ENCODE results near the gene COL9A3.

Gene COL9A3

DNA sequence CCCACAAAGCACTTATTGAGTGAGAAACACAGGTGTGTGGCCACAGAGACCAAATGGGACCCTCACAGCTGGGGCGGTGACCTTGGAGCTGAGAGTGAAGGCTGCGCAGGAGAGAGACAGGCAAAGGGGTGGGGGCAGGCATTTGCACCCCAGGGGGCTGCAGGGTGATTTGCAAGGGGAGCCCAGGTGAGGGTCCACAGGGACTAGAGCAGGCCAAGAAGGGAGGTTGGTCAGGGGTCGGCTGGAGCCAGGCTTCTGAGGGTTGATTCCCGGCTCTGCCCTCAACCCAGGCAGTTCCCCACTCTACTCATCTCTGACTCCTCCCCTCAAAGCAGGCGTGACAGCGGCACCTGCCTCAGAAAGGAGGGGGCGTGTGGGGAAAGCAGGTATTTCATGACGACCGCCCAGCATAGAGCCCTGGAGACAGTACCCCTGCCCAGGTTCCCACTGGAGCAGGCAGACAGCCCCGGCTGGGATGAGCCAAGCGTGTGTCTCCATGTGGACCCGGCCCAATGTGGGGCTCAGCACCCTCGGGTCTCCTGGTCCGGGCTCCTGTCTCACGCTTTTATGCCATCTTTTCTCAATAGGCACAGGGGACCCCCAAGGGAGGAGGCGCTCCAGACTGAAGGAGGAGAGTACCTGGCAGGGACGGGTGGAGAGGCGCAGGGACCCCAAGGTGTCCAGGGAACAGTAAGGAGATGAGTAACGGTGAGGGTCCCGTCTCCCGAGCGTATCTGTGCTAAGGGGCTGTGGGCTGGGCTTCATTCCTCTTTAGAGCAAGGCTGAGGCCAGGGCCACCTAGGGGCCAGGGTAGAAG, 23.7 kb upstream of the COL9A3 start:
- H3K9ac ChIP-seq = no peak overlapping the region
- no peaks in the 10 kb centered on the region for H4K20me1 ChIP-seq (ENCODE audit: insufficient read depth)
- peaks cover 28% of the 10 kb centered on the region for H3K4me1 ChIP-seq (ENCODE audit: low read depth, poor library complexity, severe bottlenecking)
- peaks cover 35% of the 10 kb centered on the region for H3K27me3 ChIP-seq (ENCODE audit: insufficient read depth, low read depth)
- no peaks in the 10 kb centered on the region for H3K79me2 ChIP-seq (ENCODE audit: insufficient read depth, low read depth)
- no peak overlapping the region; the same call in 1 of the 2 replicates for H2AFZ ChIP-seq (ENCODE audit: low read depth)
- peak overlapping the region; percentile 71; the same call in 1 of the 2 replicates for H3K4me2 ChIP-seq
- TF ChIP-seq, protein P1, sequence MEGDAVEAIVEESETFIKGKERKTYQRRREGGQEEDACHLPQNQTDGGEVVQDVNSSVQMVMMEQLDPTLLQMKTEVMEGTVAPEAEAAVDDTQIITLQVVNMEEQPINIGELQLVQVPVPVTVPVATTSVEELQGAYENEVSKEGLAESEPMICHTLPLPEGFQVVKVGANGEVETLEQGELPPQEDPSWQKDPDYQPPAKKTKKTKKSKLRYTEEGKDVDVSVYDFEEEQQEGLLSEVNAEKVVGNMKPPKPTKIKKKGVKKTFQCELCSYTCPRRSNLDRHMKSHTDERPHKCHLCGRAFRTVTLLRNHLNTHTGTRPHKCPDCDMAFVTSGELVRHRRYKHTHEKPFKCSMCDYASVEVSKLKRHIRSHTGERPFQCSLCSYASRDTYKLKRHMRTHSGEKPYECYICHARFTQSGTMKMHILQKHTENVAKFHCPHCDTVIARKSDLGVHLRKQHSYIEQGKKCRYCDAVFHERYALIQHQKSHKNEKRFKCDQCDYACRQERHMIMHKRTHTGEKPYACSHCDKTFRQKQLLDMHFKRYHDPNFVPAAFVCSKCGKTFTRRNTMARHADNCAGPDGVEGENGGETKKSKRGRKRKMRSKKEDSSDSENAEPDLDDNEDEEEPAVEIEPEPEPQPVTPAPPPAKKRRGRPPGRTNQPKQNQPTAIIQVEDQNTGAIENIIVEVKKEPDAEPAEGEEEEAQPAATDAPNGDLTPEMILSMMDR (conservative IDR thresholded peaks at IDR 0.05; ENCODE audit: low read depth, low read length) = no peak
- no peak overlapping the region for H3K4me3 ChIP-seq (IDR thresholded peaks at IDR 0.05; ENCODE audit: insufficient read depth, low read depth, low read length)
- H3K27ac ChIP-seq = no peak overlapping the region
- H3K36me3 ChIP-seq (ENCODE audit: insufficient read depth) = no peaks in the 10 kb centered on the region

DNA sequence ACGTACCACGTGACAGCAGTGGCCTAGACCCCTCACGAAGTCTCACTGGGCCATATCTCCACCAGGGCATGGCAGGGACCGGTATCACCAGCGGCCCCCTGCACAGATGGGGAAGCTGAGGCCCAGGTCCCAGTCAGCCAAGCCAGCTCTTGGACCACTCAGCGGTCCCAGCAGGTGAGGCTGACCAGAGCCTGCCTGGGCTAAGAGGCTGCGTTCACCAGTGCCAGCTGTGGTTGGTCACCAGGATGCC, 23.2 kb upstream of the COL9A3 start:
- Histone ChIP-seq H3K9ac (no peak overlapping the region; the same call in 1 of the 2 replicates), H3K4me1 (ENCODE audit: low read depth, poor library complexity, severe bottlenecking) (peaks cover 28% of the 10 kb centered on the region), H3K36me3 (ENCODE audit: insufficient read depth) (peaks cover 4% of the 10 kb centered on the region; the same call in 1 of the 2 replicates), H2AFZ (ENCODE audit: low read depth) (peak overlapping the region; percentile 78; the same call in 1 of the 2 replicates), H3K27me3 (ENCODE audit: insufficient read depth, low read depth) (peaks cover 29% of the 10 kb centered on the region), H3K27ac (no peak overlapping the region), H3K4me2 (peak overlapping the region; percentile 71), H3K79me2 (ENCODE audit: insufficient read depth, low read depth) (no peaks in the 10 kb centered on the region), H3K4me3 (IDR thresholded peaks at IDR 0.05; ENCODE audit: insufficient read depth, low read depth, low read length) (no peak overlapping the region), H4K20me1 (ENCODE audit: insufficient read depth) (no peaks in the 10 kb centered on the region)
- TF ChIP-seq, protein P1 (conservative IDR thresholded peaks at IDR 0.05; ENCODE audit: low read depth, low read length) = no peak

DNA sequence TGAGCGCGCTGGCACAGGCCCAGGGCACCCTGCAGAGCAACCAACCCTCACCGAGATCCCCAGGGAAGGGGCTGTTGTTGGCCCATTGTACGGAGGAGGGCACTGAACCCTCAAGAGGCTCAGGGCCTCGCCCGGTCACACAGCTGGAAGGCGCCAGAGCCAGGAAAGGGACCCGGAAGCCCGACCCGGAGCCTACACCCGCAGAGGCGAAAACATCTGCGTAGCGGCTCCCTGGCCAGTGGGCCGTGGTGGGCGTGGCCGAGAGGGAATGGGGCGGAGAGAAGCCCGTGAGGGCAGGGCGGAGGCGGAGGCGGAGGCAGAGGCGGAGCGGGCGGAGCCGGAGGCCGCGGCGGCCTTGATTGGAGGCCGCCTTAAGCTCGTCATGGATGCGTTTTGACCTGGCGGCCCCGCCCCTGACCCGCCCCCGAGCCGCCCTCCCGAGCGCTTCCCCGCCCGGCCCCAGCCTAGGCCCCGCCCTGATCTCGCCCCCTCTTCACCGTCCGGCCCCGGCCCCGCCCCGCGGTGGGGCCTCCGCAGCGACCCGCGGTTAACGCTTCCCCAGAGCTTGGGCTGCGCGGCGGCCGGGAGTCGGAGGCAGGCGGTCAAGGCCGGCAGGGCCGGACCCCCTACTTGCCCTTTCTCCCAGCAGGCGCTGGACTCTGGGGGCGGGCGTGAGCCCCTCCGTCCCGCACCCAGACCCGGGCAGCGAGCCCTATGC, 22.7 kb upstream of the COL9A3 start:
- Histone ChIP-seq H3K36me3 (ENCODE audit: insufficient read depth) (peaks cover 7% of the 10 kb centered on the region; the same call in 1 of the 2 replicates), H3K4me2 (peak overlapping the region; percentile 97), H4K20me1 (ENCODE audit: insufficient read depth) (no peaks in the 10 kb centered on the region), H3K27ac (peak overlapping the region; percentile 59), H3K9ac (peak overlapping the region; percentile 82; the same call in 1 of the 2 replicates), H3K27me3 (ENCODE audit: insufficient read depth, low read depth) (peaks cover 24% of the 10 kb centered on the region), H3K79me2 (ENCODE audit: insufficient read depth, low read depth) (no peaks in the 10 kb centered on the region), H2AFZ (ENCODE audit: low read depth) (peak overlapping the region; percentile 90; the same call in 1 of the 2 replicates), H3K4me3 (IDR thresholded peaks at IDR 0.05; ENCODE audit: insufficient read depth, low read depth, low read length) (no peak overlapping the region), H3K4me1 (ENCODE audit: low read depth, poor library complexity, severe bottlenecking) (peaks cover 28% of the 10 kb centered on the region)
- TF ChIP-seq, protein P1 (conservative IDR thresholded peaks at IDR 0.05; ENCODE audit: low read depth, low read length) = no peak

DNA sequence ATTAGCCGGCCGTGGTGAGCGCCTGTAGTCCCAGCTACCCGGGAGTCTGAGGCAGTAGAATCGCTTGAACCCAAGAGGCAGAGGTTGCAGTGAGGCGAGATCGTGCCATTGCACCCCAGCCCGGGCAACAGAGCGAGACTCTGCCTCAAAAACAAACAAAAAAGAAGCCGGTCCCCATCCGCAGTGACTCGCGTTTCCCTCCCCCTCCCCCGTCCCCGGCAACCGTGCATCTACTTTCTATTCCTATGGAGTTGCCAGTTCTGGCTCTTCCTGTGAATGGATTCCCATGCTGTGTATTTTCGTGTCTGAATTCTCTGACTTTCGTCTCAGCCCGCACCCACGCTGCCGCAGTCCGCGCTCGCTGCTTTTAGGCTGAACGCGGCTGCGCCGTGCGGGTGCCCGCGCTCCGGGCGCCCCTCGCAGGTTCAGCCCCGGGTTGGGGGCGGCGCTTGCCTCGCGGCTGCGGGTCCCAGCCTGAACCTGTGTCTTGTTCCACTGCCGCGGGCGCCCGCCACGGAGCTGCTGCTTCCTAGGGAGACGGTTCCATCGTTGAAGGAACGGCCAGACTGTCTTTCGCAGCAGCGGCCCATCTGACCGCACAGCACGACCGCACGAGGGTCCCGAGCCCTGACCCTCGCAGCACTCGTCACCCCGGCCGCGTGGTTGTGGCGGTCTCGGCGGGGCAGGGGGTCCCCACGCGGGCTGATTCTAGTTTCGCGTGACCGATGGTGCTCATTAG, 21.7 kb upstream of the COL9A3 start:
- peaks cover 28% of the 10 kb centered on the region for H3K4me1 ChIP-seq (ENCODE audit: low read depth, poor library complexity, severe bottlenecking)
- H3K79me2 ChIP-seq (ENCODE audit: insufficient read depth, low read depth) = no peaks in the 10 kb centered on the region
- peaks cover 14% of the 10 kb centered on the region for H3K27me3 ChIP-seq (ENCODE audit: insufficient read depth, low read depth)
- H4K20me1 ChIP-seq (ENCODE audit: insufficient read depth) = no peaks in the 10 kb centered on the region
- peak overlapping the region; percentile 97 for H3K4me2 ChIP-seq
- peak overlapping the region; percentile 59 for H3K27ac ChIP-seq
- H3K4me3 ChIP-seq (IDR thresholded peaks at IDR 0.05; ENCODE audit: insufficient read depth, low read depth, low read length) = no peak overlapping the region
- TF ChIP-seq, protein P1 (conservative IDR thresholded peaks at IDR 0.05; ENCODE audit: low read depth, low read length) = no peak
- H3K9ac ChIP-seq = peak overlapping the region; percentile 82
- H3K36me3 ChIP-seq (ENCODE audit: insufficient read depth) = peaks cover 7% of the 10 kb centered on the region; the same call in 1 of the 2 replicates
- H2AFZ ChIP-seq (ENCODE audit: low read depth) = peak overlapping the region; percentile 90
